Measurements from ENCODE around the gene GLT1D1. TPM values are rescaled to one million over a fixed set of nuclear protein-coding genes. Genes with fewer than 3 reads are reported as not detected.
"Not testable (repeated sequence)": the region's sequence is repeated elsewhere in the genome, so short reads cannot be mapped to it uniquely, and the experiment has no call there.

GLT1D1 gene
- total RNA-seq, 2 experiments from 2014 or later, result 0.27 to 0.30 TPM

DNA sequence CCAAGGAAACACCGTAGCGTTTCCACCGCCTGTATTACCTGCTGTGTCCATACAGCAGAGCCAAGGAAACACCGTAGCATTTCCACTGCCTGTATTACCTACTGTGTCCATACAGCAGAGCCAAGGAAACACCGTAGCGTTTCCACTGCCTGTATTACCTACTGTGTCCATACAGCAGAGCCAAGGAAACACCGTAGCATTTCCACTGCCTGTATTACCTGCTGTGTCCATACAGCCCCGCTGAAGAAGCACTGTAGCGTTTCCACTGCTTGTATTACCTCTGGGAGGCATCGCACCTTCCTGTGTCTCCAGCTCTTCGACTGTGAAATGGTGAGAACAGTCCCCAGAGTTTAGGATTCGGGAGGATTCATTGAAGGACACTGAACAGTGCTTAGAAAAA lies 13.4 kb upstream of the GLT1D1 start:
- not testable (repeated sequence) for H3K9me3 Mint-ChIP-seq, H3K4me3 Mint-ChIP-seq, H3K27ac Mint-ChIP-seq, DNase-seq, H3K36me3 Mint-ChIP-seq, H3K4me1 Mint-ChIP-seq
- H3K27me3 Mint-ChIP-seq, result peaks cover 14% of the 10 kb centered on the region

DNA sequence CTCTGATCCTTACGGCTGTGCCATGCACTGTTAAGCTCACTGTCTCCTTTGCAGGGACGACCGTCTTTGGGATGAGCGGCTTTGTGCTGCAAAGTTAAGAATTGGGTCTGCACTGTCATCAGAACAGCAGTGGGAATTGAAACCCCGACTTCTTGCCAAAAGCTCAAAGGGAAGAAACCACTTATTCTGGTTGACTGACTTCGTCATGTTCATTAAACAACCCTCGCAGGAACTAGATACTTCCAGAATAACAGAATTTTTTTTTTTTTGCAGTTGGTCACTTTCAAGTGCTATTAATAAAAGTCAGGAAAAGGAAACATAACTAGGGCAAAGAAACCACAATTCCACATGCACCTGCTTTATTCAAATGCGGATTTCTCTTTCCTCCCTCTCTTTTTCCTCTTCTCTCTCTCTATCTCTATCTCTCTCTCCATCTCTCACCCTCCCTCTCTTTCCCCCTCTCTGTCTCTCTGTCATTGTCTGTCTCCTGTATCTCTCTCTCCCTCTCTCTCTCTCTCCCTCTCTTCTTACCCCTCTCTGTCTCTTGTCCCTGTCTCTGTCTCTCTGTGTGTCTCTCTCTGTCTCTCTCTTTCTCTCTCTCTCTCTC lies 12.3 kb upstream of the GLT1D1 start:
- Mint-ChIP-seq H3K27me3 (peaks cover 14% of the 10 kb centered on the region), H3K4me1 (peaks cover 3% of the 10 kb centered on the region), H3K9me3 (no peaks in the 10 kb centered on the region), H3K27ac (no peak overlapping the region), H3K36me3 (no peaks in the 10 kb centered on the region), H3K4me3 (no peak overlapping the region)
- no peak for DNase-seq

- H3K27me3 Mint-ChIP-seq, result peaks cover 14% of the 10 kb centered on the region
- peaks cover 3% of the 10 kb centered on the region for H3K4me1 Mint-ChIP-seq
- no peak for DNase-seq
- no peak overlapping the region for H3K4me3 Mint-ChIP-seq
- no peaks in the 10 kb centered on the region for H3K36me3 Mint-ChIP-seq
- H3K27ac Mint-ChIP-seq, result no peak overlapping the region
- no peaks in the 10 kb centered on the region for H3K9me3 Mint-ChIP-seq
These were observed 10.7 kb upstream of the GLT1D1 start for GRCh38 chr12:128842579-128842978.

- H3K9me3 Mint-ChIP-seq, result no peaks in the 10 kb centered on the region
- no peak overlapping the region for H3K4me3 Mint-ChIP-seq
These were observed 9.7 kb upstream of the GLT1D1 start for GRCh38 chr12:128843538-128843937.

DNA sequence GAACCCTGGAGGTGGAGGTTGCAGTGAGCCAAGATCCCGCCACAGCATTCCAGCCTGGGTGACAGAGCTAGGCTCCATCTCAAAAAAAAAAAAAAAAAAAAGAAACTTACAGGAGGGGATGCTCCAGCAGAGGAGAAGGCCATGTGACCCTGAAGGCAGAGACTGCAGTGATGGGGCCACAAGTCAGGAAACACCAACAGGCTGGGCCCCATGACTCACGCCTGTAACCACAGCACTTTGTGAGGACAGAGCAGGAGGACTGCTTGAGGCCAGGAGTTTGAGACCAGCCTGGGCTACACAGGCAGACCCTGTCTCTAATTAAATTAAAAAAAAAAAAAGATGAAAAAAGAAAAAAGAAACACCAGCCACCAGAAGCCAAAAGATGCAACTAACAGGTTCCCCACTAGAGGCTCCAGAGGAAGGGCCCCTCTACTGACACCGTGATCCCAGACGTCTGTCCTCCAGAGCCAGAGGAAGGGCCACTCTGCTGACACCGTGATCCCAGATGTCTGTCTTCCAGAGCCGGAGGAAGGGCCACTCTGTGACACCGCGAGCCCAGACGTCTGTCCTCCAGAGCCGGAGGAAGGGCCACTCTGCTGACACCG lies 9.1 kb upstream of the GLT1D1 start:
- Mint-ChIP-seq H3K27ac (no peak overlapping the region), H3K27me3 (peaks cover 20% of the 10 kb centered on the region), H3K9me3 (no peaks in the 10 kb centered on the region), H3K36me3 (no peaks in the 10 kb centered on the region), H3K4me1 (peaks cover 3% of the 10 kb centered on the region), H3K4me3 (no peak overlapping the region)
- peak; percentile 26 for DNase-seq

More at GRCh38 chr12:128843538-128843937, 9.7 kb upstream of the GLT1D1 start:
- Mint-ChIP-seq H3K4me1 (peaks cover 3% of the 10 kb centered on the region), H3K27ac (peak overlapping the region; percentile 51), H3K27me3 (peaks cover 20% of the 10 kb centered on the region), H3K36me3 (no peaks in the 10 kb centered on the region)
- DNase-seq, result no peak

GRCh38 chr12:128846671-128847070 lies 6.6 kb upstream of the GLT1D1 start:
- H3K4me1 Mint-ChIP-seq, H3K27me3 Mint-ChIP-seq, H3K4me3 Mint-ChIP-seq, H3K36me3 Mint-ChIP-seq, H3K27ac Mint-ChIP-seq, DNase-seq, H3K9me3 Mint-ChIP-seq: not testable (repeated sequence)

GRCh38 chr12:128848371-128848770 lies 4.9 kb upstream of the GLT1D1 start:
- no peak for DNase-seq
- peaks cover under 1% of the 10 kb centered on the region for H3K4me1 Mint-ChIP-seq
- H3K4me3 Mint-ChIP-seq, result no peak overlapping the region
- H3K27ac Mint-ChIP-seq, result no peak overlapping the region
- peaks cover 17% of the 10 kb centered on the region for H3K27me3 Mint-ChIP-seq
- H3K36me3 Mint-ChIP-seq, result no peaks in the 10 kb centered on the region
- no peaks in the 10 kb centered on the region for H3K9me3 Mint-ChIP-seq

- not testable (repeated sequence) for H3K27ac Mint-ChIP-seq, DNase-seq, H3K9me3 Mint-ChIP-seq, H3K36me3 Mint-ChIP-seq, H3K4me3 Mint-ChIP-seq, H3K4me1 Mint-ChIP-seq
- peaks cover 28% of the 10 kb centered on the region for H3K27me3 Mint-ChIP-seq
These were observed 3.5 kb upstream of the GLT1D1 start for GRCh38 chr12:128849806-128850205.

DNA sequence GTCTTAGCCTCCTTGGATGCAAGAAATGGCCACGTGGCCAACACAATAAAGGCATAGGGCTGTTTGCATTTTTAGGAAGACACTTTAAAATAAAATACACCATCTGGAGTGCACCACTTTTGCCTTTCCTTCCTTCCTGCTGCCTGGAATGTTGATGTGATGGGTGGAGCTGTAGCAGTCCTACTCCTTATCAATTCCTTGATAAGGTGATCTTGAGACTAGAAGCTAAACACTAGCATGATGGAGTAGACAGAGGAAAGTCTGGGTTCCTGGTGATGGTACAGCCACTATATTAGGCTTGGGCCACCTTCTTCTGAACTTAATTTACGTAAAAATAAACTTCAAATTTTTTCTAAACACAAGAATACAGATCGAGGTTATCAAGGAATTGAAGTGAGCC lies 2.9 kb upstream of the GLT1D1 start:
- H3K27ac Mint-ChIP-seq, result no peak overlapping the region
- H3K4me3 Mint-ChIP-seq, result no peak overlapping the region
- DNase-seq, result no peak
- peaks cover 32% of the 10 kb centered on the region for H3K27me3 Mint-ChIP-seq
- no peaks in the 10 kb centered on the region for H3K4me1 Mint-ChIP-seq
- no peaks in the 10 kb centered on the region for H3K36me3 Mint-ChIP-seq
- no peaks in the 10 kb centered on the region for H3K9me3 Mint-ChIP-seq

GRCh38 chr12:128851429-128851828 lies 1.8 kb upstream of the GLT1D1 start:
- not testable (repeated sequence) for H3K36me3 Mint-ChIP-seq, H3K9me3 Mint-ChIP-seq, H3K27ac Mint-ChIP-seq, DNase-seq, H3K4me3 Mint-ChIP-seq, H3K4me1 Mint-ChIP-seq
- H3K27me3 Mint-ChIP-seq, result peaks cover 33% of the 10 kb centered on the region

GRCh38 chr12:128852026-128852698 lies 1.1 kb upstream of the GLT1D1 start:
- no peaks in the 10 kb centered on the region for H3K4me1 Mint-ChIP-seq
- no peak for DNase-seq
- H3K27ac Mint-ChIP-seq, result no peak overlapping the region
- H3K4me3 Mint-ChIP-seq, result no peak overlapping the region
- peaks cover 33% of the 10 kb centered on the region for H3K27me3 Mint-ChIP-seq
- no peaks in the 10 kb centered on the region for H3K9me3 Mint-ChIP-seq
- H3K36me3 Mint-ChIP-seq, result no peaks in the 10 kb centered on the region

DNA sequence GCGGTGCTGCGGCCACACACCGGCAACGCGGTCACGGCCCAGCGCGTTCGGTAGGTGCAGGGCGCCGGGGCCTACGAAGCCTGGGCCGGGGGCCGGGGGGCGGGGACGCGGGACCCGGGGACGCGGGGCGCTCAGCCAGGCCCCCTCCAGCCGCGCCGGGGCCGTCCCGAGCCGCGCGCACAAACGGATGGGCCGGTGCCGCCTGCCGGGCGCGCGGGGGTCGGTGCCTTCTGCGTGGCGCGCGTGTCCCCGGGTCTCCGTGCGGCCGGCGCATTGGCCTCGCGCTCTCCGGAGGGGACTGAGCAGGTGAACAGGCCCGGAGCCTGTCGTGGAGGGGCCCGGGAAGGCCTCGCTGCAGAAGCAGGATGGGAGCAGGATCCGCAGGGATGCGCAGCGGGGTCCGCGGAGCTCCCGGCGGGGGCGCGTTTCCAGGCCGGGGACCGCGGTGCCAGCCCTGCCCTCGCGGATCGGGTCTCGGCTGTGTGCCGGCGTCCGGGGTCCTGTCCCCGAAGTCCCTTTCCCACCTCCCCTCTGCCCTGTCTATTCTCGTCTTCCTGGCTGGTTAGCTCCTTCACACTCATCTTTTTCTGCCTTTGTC lies 421 bp downstream of the GLT1D1 start:
- H3K9me3 Mint-ChIP-seq, result no peaks in the 10 kb centered on the region
- no peak overlapping the region for H3K4me3 Mint-ChIP-seq
- no peaks in the 10 kb centered on the region for H3K36me3 Mint-ChIP-seq
- no peak for DNase-seq
- no peak overlapping the region for H3K27ac Mint-ChIP-seq
- H3K27me3 Mint-ChIP-seq, result peaks cover 32% of the 10 kb centered on the region
- no peaks in the 10 kb centered on the region for H3K4me1 Mint-ChIP-seq

- H3K4me3 Mint-ChIP-seq, result no peak overlapping the region
- no peaks in the 10 kb centered on the region for H3K9me3 Mint-ChIP-seq
- H3K4me1 Mint-ChIP-seq, result no peaks in the 10 kb centered on the region
- H3K27ac Mint-ChIP-seq, result no peak overlapping the region
- DNase-seq, result no peak
- peaks cover 41% of the 10 kb centered on the region for H3K27me3 Mint-ChIP-seq
- no peaks in the 10 kb centered on the region for H3K36me3 Mint-ChIP-seq
These were observed 2.9 kb downstream of the GLT1D1 start for GRCh38 chr12:128856035-128856790.

GRCh38 chr12:128856791-128857078 lies 3.5 kb downstream of the GLT1D1 start:
- no peak for DNase-seq
- Mint-ChIP-seq H3K27me3 (peaks cover 38% of the 10 kb centered on the region), H3K4me1 (no peaks in the 10 kb centered on the region), H3K4me3 (no peak overlapping the region), H3K36me3 (no peaks in the 10 kb centered on the region), H3K27ac (no peak overlapping the region), H3K9me3 (no peaks in the 10 kb centered on the region)

DNA sequence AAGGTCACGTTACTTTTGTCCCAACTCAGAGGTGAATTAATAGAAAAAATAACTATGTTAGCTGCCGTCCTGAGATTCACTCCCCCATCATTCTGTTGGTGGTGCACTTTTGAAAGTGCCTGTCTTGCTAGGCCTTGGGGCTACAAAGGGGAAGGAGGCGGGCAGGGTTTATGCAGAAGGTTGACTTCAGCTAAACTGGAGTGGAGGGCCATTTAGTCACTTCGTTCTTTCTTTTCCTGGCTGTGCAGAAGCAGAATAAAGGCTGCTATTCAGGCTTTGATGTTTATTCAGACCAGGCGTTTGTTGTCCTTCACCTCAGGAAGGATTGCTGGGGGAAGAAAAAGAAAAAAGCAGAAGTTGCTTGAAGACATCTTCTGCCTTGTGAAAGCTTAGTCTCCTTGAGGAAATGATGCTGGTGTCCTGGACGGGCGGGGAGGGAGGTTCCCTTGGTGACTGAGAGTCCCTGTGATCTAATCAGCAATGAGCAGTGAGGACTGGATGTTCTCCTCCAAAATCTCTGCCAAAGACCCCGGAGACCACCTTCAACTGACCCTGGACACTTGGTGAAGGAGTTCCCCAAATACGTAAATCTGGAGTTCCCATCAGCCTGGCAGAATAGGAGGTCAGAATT lies 4.0 kb downstream of the GLT1D1 start:
- no peaks in the 10 kb centered on the region for H3K36me3 Mint-ChIP-seq
- DNase-seq, result no peak
- H3K27ac Mint-ChIP-seq, result no peak overlapping the region
- H3K4me3 Mint-ChIP-seq, result no peak overlapping the region
- peaks cover 34% of the 10 kb centered on the region for H3K27me3 Mint-ChIP-seq
- H3K4me1 Mint-ChIP-seq, result no peaks in the 10 kb centered on the region
- no peaks in the 10 kb centered on the region for H3K9me3 Mint-ChIP-seq

Measured in activated naive CD8-positive, alpha-beta T cell treated with anti-CD3 and anti-CD28 coated beads for 36 hours (primary cell).